HG03139 (cell line): ENCODE data around the gene PXDN.
"Not testable (repeated sequence)": the region's sequence is repeated elsewhere in the genome, so short reads cannot be mapped to it uniquely, and the experiment has no call there.

Experiments
- ATAC-seq: cut with Tn5 transposase; IDR thresholded peaks from one replicate; pipeline ENCODE4 v1.9.1; 2021; ENCODE audit not compliant: unreplicated experiment

Gene PXDN

DNA sequence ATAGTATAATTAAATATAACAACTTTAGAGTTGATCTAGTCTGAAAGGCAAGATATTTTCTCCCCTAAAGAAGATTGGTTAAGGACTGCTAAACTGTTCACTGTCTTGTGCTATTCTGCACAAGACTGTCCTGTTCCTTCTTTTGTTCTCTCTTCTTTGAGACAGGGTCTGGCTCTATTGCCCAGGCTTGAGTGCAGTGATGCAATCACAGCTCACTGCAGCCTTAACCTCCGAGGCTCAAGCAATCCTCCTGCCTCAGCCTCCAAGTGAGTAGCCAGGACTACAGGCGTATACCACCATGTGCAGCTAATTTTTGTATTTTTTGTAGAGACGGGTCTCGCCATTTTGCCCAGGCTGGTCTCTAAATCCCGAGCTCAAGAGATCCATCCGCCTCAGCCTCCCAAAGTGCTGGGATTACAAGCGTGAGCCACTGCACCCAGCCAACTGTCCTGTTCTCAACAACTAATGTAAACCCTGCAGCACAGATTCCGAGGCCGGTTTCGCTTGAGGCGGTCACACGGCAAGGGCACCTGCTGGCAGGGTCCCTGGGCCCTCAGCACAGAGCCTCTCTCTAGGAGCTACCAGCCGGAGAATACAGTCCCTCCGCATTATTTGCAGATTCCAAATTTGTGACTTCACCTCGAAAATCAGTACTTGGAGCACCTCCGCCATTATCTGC is 16.4 kb downstream of the PXDN start:
- ATAC-seq, result no peak

DNA sequence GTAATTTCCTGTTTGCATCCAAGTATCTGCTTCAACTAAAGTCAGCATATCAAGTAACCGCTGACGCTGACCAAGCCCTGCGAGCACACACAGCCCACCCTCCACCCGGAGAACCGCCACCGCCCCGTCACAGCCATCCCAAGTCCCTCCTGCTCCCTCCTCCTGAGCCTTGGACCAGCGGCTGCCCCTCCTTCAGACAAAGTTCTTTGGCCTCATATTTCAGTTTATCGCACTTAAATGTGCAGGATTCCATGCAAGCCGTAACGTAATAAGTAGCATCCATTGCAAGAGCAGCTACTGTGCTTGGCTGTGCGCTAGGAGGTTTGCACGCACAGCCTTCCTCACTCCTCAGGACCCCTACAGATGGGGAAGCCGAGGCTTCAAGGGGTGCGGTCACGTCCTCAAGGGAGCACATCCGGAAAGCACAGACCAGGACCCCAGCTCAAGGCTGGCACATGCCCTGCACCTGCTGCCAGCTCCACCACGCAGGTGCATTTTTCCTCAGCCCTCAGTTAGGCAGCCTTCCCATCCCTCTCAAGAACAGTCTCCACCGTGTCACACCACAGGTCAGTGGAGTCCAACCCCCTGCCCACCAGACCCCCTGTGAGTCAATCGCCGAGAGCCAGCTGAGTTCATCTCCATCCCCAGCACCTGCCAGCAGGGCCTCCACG is 17.1 kb downstream of the PXDN start:
- ATAC-seq, result no peak

DNA sequence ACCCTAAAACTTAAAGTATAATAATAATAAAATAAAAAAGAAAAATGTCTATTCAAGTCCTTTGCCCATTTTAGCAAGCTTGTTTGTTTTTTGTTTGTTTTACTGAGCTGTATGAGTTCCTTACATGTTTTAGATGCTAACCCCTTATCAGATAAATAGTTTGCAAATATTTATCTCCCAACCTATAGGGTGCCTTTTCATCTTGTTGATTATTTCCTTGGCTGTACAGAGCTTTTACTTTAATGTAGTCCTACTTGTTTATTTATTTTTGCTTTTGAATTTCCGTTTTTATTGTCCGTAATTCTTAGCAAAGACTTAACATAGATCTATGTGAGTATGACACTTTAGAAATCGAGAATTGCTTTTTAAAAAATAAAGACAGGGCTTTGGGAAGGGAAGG is 17.8 kb downstream of the PXDN start:
- ATAC-seq, result no peak

GRCh38 chr2:1724351-1724750 is 20.0 kb downstream of the PXDN start:
- ATAC-seq, result not testable (repeated sequence)

- ATAC-seq, result no peak
These were observed 20.8 kb downstream of the PXDN start for GRCh38 chr2:1723397-1724042.

DNA sequence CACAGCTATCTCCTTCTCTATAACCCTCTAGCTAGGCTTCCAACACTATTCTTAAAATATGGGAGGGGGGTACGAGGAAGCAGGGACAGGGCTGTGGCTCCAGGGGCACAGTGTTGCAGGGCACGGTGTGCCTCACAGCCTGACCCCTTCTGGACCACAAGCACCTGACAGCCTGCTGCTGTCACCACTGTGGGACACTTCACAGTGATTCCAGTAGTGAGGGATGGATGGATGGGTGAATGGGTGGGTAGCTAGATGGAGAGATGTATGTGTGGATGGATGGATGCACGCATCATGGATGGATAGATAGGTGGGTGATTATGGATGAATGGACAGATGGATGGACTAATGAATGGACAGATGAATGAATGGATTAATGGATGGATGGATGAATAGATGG is 21.6 kb downstream of the PXDN start:
- no peak for ATAC-seq

GRCh38 chr2:1721706-1722646 is 22.3 kb downstream of the PXDN start:
- no peak for ATAC-seq

DNA sequence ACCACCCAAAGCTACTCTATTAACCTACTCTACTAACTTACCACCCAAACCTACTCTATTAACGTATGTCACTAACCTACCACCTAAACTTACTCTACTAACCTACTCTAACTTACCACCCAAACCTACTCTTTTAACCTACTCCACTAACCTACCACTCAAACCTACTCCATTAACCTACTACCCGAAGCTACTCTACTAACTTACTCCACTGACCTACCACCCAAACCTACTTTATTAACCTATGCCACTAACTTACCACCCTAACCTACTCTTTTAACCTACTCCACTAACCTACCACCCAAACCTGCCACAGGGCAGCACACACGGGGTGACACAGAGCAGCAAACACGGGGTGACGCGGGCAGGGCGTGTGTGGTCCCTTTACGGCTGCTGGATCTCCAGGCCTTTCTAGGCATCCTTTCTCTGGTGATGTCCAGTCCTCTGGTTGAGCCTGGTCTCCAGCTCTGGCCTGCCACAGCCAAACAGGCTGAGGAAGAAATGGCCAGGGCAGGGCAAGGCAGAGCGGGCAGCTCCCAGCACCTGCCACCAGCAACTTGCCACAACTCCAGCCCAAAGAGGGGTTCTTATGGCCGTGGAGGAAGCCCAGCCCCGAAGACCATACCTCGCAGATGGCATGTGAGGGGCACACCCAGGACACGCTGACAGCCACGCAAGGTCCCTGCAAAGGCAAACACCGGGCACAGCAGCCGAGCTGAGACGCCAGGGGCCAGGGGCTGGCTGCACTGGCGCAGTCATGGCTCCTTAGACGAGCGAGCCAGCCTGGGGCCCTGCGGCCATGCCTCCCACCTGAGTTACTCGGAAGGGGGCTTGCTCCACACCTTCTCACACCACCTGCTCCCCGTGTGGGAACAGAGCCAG is 25.7 kb downstream of the PXDN start:
- ATAC-seq, result no peak

GRCh38 chr2:1717113-1717512 is 27.2 kb downstream of the PXDN start:
- no peak for ATAC-seq

GRCh38 chr2:1716441-1716840 is 27.9 kb downstream of the PXDN start:
- ATAC-seq, result no peak

DNA sequence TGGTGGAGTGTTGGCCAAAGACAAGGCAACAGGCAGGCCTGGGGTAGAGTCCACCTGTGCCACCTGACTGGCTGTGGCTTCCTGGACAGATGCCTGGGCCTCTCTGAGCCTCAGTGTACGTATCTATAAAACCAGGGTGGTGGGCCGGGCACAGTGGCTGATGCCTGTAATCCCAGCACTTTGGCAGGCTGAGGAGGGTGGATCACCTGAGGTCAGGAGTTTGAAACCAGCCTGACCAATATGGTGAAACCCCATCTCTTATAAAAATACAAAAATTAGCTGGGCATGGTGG is 28.4 kb downstream of the PXDN start:
- not testable (repeated sequence) for ATAC-seq

- no peak for ATAC-seq
These were observed 28.9 kb downstream of the PXDN start for GRCh38 chr2:1715184-1716013.

DNA sequence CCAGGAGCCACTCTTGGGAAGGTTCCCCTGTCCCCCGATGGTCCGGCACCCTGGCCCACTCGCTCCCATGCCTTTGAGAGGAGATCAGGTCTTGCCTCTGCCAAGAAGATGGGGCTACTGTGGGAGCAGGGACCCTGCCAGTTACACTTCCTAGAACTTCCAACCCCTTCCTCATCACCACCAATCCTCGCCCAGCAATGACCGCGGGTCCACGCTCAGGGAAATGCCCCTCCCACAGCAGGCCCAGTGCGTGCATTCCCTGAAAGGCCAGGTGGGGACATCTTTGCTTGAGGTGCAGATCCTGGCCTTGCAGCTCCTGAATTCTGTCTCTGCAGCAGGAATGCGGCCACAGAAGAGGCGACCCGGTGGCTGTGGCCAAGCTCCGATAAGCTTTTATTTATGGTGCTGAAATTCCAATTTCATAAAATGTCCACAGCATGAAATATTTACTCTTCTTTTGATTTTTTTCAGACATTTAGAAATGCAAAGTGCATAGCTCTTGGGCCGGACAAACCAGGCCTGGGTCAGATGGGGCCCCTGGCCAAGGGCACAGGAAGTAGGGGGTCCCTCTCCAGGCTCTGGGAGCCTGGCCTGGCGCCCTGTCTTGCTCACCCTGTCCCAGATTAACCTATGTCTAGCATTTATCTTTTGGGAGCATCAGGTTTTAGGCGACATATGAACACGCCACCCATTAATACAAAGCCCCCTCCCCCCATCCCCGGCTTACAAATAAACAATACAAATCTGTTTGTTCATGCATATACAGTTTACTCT is 29.8 kb downstream of the PXDN start:
- no peak for ATAC-seq

DNA sequence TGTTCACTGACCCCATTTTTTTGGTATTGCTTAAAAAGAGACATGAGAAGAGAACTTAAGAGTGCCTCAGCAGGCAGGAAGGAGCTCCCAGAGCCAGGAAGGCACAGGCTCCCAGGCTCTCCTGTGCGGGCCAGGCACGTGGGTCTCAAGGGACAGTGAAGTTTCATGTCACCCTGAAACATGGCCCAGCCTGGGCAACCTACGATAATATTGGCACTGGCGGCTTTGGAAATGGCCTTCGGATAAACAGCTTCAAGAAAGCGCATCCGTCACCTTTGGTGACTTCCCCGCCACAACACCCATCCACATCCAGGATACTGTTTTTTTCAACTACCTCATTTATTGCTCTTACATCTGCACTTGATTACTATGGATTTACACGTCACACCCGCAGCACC is 30.5 kb downstream of the PXDN start:
- ATAC-seq, result no peak

DNA sequence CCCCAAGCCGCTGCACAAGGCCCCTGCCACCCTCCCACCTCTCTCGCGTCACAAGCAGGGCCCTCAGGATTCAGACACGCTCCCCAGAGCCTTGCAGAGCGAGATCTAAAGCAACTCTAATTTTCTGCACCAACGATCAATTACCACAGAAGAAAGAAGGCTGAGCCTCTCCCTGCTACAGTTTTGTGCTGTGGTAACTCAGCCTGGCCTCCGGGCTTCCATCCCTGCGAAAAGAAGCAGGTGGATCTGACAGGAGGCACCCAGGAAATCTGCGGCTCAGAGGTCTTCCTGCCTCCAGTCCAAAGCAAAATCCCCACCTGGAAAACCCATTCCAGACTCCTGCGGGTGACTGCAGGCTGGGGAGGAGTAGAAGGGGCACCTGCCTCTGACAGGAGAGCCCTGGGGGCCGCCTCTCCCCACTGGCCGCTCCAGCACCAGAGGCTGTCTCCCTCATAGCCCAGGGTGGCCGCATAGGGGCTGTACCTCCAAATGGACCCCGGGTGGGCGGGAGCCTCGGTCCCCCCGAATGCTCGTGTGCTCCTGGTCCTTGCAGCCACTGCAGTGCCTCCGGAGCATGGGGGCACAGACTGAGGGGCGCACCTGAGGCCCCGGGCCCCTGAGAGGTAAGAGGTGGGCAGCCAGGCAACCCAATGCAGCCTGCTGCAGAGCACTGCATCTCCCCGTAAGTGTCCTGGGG is 31.0 kb downstream of the PXDN start:
- no peak for ATAC-seq

GRCh38 chr2:1709946-1710560 is 34.3 kb downstream of the PXDN start:
- ATAC-seq, result no peak

DNA sequence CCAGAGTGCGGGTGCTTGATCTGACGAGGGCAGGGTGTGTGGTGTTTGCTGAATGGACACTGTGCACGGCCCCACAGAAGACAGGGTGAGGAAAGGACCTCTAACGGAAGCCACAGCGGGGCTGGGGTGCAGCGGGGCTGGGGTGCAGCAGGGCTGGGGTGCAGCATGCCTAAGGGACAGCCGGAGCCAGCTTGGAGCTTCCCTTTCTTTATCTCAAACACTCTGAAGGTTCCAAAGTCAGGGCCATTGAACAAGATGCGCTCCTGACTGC is 35.0 kb downstream of the PXDN start:
- no peak for ATAC-seq
